ENCODE measurements around the gene CYFIP2.

GRCh38 chr5:157389103-157389502, 123.2 kb downstream of the CYFIP2 start:
- TF ChIP-seq CREB1 (CRISPR knock-in tag; IDR thresholded peaks at IDR 0.05), result no peak
- TF ChIP-seq ZNF219 (CRISPR knock-in tag; IDR thresholded peaks at IDR 0.05; ENCODE audit: borderline replicate concordance), result no peak
- no peak for TF ChIP-seq CTCF (IDR thresholded peaks at IDR 0.05)
- TF ChIP-seq HMGXB4 (CRISPR knock-in tag; IDR thresholded peaks at IDR 0.05), result no peak
- TF ChIP-seq OVOL2 (CRISPR knock-in tag; IDR thresholded peaks at IDR 0.05; ENCODE audit: borderline replicate concordance), result no peak
- no peak for TF ChIP-seq ZNF416 (CRISPR knock-in tag; IDR thresholded peaks at IDR 0.05)
- no peak for TF ChIP-seq ATF3 (CRISPR knock-in tag; conservative IDR thresholded peaks at IDR 0.05)
- no peak for TF ChIP-seq FOXP1 (CRISPR knock-in tag; IDR thresholded peaks at IDR 0.05; ENCODE audit: borderline replicate concordance)
- TF ChIP-seq SMAD4 (CRISPR knock-in tag; IDR thresholded peaks at IDR 0.05), result no peak
- no peak for TF ChIP-seq ZNF232 (CRISPR knock-in tag; IDR thresholded peaks at IDR 0.05)
- no peak for TF ChIP-seq JAZF1 (CRISPR knock-in tag; IDR thresholded peaks at IDR 0.05)
- TF ChIP-seq NR1H2 (CRISPR knock-in tag; IDR thresholded peaks at IDR 0.05), result no peak
- TF ChIP-seq ATF2 (CRISPR knock-in tag; IDR thresholded peaks at IDR 0.05; ENCODE audit: borderline replicate concordance, low read depth), result no peak
- no peak for TF ChIP-seq SP1 (CRISPR knock-in tag; conservative IDR thresholded peaks at IDR 0.05)

Data from WTC11 (cell line).